AG09319 (cell line): ENCODE data around the gene GLIS2.

Source experiments
- DNase-seq: peaks from one replicate; pipeline ENCODE4 v3.0.0-alpha.2; 2010; ENCODE audit warnings: low read depth; ENCODE audit errors: extremely low read depth
- TF ChIP-seq, protein P1 (sequence below): IDR thresholded peaks from 2 replicates; pipeline ENCODE4 v1.5.1; 2011; ENCODE audit warnings: low read depth, mild to moderate bottlenecking, inconsistent platforms, low read length, moderate library complexity

The GLIS2 gene

DNA sequence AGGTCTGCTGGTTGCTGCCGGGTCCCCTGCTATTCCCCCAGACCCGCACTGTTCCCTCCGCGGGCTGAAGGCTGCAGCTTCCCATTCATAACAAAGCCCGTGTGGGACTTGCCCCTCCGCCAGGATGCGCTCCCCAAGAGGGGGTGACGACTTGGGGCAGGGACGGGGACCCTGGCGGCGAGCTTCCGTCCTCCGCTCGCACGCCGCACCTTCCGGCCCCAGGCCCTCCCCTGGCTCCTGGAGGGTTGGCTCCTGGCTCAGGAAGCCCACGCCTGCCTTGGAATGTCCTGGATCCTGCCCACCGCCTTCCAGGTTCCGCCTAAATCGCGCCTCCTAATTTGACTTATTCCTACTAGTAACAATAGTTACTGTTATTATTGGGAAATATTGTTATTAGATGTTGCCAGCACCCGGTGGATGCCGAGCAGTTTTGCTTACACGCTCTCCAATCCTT lies 42.0 kb upstream of the GLIS2 start:
- DNase-seq: no peak

DNA sequence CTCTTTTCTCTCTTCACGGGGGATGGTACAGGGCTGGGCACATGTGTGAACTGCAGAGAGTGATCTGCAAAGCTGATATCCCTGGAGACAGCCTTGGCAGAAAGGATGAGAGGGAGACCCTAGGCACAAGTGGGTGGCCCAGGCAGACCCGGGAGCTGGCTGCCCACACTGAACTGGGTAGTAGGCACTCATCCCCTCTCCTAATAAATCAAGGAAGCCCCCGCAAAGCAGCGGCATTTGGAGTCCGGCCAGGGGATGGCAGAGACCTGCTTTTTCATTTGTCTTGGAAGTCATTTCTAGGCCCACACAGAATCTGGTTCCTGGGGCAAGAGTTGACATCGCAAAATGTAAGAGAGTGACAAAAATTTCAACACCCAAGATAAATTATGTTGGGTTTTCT lies 40.0 kb upstream of the GLIS2 start:
- TF ChIP-seq, protein P1, sequence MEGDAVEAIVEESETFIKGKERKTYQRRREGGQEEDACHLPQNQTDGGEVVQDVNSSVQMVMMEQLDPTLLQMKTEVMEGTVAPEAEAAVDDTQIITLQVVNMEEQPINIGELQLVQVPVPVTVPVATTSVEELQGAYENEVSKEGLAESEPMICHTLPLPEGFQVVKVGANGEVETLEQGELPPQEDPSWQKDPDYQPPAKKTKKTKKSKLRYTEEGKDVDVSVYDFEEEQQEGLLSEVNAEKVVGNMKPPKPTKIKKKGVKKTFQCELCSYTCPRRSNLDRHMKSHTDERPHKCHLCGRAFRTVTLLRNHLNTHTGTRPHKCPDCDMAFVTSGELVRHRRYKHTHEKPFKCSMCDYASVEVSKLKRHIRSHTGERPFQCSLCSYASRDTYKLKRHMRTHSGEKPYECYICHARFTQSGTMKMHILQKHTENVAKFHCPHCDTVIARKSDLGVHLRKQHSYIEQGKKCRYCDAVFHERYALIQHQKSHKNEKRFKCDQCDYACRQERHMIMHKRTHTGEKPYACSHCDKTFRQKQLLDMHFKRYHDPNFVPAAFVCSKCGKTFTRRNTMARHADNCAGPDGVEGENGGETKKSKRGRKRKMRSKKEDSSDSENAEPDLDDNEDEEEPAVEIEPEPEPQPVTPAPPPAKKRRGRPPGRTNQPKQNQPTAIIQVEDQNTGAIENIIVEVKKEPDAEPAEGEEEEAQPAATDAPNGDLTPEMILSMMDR: no peak
- no peak for DNase-seq

More for the DNA sequence above, 42.0 kb upstream of the GLIS2 start:
- TF ChIP-seq, protein P1: peak; percentile 26

DNA sequence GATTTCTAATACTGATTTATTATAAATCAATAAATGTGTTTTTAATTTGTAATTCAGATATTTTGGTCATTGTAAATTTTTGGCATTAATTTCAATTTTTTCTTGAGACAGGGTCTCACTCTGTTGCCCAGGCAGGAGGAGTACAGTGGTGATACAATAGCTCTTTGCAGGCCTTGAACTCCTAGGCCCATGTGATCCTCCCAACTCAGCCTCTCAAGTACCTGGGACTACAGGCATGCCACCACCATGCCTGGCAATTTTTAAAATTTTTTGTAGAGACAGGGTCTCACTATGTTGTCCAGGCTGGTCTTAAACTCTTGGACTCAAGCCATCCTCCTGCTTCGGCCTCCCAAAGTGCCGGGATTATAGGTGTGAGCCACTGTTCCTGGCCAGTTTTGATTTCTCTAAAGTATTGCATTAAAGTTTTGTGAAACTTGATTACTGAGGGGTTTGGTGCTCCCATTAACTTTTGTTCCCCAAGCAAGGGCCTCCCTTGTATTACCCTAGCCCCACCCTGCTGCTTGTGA lies 37.8 kb upstream of the GLIS2 start:
- TF ChIP-seq, protein P1: no peak

DNA sequence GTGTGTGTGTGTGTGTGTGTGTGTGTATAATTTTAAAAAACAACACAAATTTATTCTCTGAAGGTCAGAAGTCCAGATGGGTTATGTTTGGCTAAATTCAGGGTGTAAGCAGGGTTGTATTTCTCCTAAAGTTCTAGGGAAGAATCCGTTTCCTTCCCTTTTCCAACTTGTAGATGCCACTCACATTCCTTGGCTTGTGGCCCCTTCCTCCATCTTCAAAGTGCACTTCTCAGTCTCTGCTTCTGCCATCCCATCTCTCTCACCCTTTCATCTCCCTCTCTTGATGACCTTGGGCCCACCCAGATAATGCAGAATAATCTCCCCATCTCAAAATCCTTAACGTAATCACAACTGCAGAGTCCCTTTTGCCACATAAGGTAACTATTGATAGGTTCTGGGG lies 35.2 kb upstream of the GLIS2 start:
- TF ChIP-seq, protein P1: no peak
- DNase-seq: no peak

More for the DNA sequence above, 37.8 kb upstream of the GLIS2 start:
- no peak for DNase-seq

DNA sequence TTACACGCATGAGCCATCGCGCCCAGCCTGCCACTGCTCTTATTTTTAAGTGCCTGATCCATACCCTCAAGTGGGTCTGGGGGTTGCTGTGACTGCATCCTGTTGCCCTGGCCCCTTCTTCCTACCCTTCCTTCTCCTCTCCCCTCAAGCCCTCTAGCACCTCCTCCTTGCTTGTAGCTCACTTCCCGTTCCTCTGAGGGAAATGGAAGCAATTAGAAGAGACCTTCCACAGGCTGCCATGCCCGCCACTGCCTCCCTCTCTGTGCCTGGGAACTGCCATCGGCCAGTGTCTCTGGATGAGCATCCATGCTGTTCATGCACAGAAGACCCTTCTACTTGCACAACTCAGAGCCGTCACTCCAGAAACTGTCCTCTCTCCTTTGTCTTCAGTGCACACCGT lies 32.4 kb upstream of the GLIS2 start:
- TF ChIP-seq, protein P1: no peak
- DNase-seq: no peak

DNA sequence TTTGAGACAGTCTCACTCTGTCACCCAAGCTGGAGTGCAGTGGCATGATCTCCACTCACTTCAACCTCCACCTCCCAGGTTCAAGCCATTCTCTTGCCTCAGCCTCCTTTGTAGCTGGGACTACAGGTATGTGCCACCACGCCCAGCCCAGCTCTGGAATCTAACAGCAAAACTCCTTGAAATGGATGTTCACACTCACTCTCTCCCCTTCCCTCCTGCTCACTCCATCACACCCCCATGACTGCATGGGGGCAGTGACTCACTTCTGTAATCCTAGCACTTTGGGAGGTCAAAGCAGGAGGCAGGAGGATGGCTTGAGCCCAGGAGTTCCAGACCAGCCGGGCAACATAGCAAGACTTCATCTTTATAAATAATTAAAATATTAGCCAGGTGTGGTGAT lies 31.9 kb upstream of the GLIS2 start:
- no peak for DNase-seq
- TF ChIP-seq, protein P1: no peak

DNA sequence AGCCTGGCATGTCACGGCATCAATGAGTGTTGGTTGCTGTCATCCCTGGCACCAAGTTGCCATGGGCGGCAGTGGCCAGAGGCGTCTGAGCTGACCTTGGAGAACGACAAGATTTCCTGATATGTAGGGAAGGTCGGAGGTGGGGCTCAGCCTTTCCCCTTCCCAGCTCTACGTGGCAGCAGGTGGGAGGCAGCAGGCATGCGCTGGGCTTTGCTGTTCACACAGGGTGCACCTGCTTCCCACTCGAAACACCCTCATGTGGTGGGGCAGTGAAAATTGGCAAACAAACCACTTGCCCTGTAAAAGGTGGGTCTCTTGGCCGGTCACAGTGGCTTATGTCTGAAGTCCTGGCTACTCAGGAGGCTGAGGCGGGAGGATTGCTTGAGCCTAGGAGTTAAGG lies 30.7 kb upstream of the GLIS2 start:
- TF ChIP-seq, protein P1: no peak
- DNase-seq: no peak
